HL-60 (cell line): ENCODE results near the gene DCLRE1B.

Source experiments
- CTCF ChIP-seq: IDR thresholded peaks from one replicate; pipeline ENCODE4 v1.5.1; 2011; ENCODE audit warnings: low read length, control low read depth, inconsistent platforms; ENCODE audit not compliant: insufficient read depth
- GABPA ChIP-seq: IDR thresholded peaks from 2 replicates; pipeline ENCODE4 v1.6.1; 2012; ENCODE audit warnings: low read depth
- POLR2AphosphoS5 ChIP-seq: IDR thresholded peaks from 2 replicates; pipeline ENCODE4 v1.6.1; 2012; ENCODE audit warnings: low read depth
- REST ChIP-seq: IDR thresholded peaks from 2 replicates; pipeline ENCODE4 v1.6.1; 2012; ENCODE audit warnings: low read depth; ENCODE audit not compliant: insufficient replicate concordance
- SPI1 ChIP-seq: IDR thresholded peaks from 2 replicates; pipeline ENCODE4 v1.6.1; 2012; ENCODE audit warnings: low read depth, mild to moderate bottlenecking, borderline replicate concordance

GRCh38 chr1:113859478-113860175, 45.5 kb upstream of the DCLRE1B start:
- TF ChIP-seq SPI1 (peak; percentile 95), CTCF (no peak), POLR2AphosphoS5 (no peak), REST (no peak), GABPA (no peak)
